H1 (cell line): ENCODE data around the gene TMEM250. TPM values are rescaled to one million over a fixed set of nuclear protein-coding genes. Genes with fewer than 3 reads are reported as not detected.

Source experiments
- CTCF ChIA-PET: fragments of 300-600 bp; sonication (Branson Sonifier 250); formaldehyde crosslinking; loops from one replicate; lab custom pipeline; 2021; ENCODE audit not compliant: partially characterized antibody; lab: Charles Lee
- POLR2A ChIA-PET: fragments of 300-600 bp; sonication (Branson Sonifier 250); formaldehyde crosslinking; loops from one replicate; lab custom pipeline; 2021; ENCODE audit warnings: inconsistent platforms; ENCODE audit not compliant: partially characterized antibody; lab: Charles Lee
- DNase-seq, 2 experiments: peaks; one replicate each; pipeline versions ENCODE4 v3.0.0 to v3.0.0-alpha.2; 2010 to 2022; ENCODE audit warnings: low spot score in 2 of 2, low read depth in 1 of 2, mixed read lengths in 1 of 2
- FAIRE-seq: peaks from 2 replicates; lab custom pipeline; 2011; peaks lifted over from hg19 to GRCh38; lab: Jason Lieb, UNC
- H2AFZ ChIP-seq: 2 replicates; pipeline ENCODE4 v1.8.1; 2012; ENCODE audit warnings: low read length, inconsistent platforms
- H2AK5ac ChIP-seq: 2 replicates; pipeline ENCODE4 v1.6.1; 2013; ENCODE audit warnings: low read depth, low read length
- H2BK120ac ChIP-seq: replicated peaks from 2 replicates; pipeline ENCODE3; 2013; ENCODE audit warnings: low read depth, low read length, inconsistent platforms
- H2BK12ac ChIP-seq: 2 replicates; pipeline ENCODE4 v1.6.1; 2013; ENCODE audit warnings: low read depth, low read length
- H2BK15ac ChIP-seq: 2 replicates; pipeline ENCODE4 v1.6.1; 2013; ENCODE audit warnings: low read length
- H2BK20ac ChIP-seq: 2 replicates; pipeline ENCODE4 v1.6.1; 2013; ENCODE audit warnings: low read length
- H2BK5ac ChIP-seq: 2 replicates; pipeline ENCODE4 v1.6.1; 2013; ENCODE audit warnings: low read depth, low read length
- H3K14ac ChIP-seq: 2 replicates; pipeline ENCODE4 v1.6.1; 2013; ENCODE audit warnings: inconsistent platforms; ENCODE audit not compliant: insufficient read length
- H3K18ac ChIP-seq: 2 replicates; pipeline ENCODE4 v1.6.1; 2013; ENCODE audit warnings: low read length; ENCODE audit errors: extremely low read depth
- H3K23ac ChIP-seq: 2 replicates; pipeline ENCODE4 v1.6.1; 2013; ENCODE audit warnings: inconsistent platforms; ENCODE audit not compliant: insufficient read length
- H3K23me2 ChIP-seq: 2 replicates; pipeline ENCODE4 v1.6.1; 2013; ENCODE audit warnings: low read depth, low read length
- H3K27ac ChIP-seq: 2 replicates; pipeline ENCODE4 v1.6.1; 2011; ENCODE audit warnings: low read depth, low read length, inconsistent platforms
- H3K27me3 ChIP-seq, 4 experiments: replicated peaks in 1 of 4; 1 replicate in 1 of 4; 2 replicates in 3 of 4; pipeline versions ENCODE4 v1.6.1 to v1.8.1; 2011 to 2013; ENCODE audit warnings: low read length in 3 of 4, mild to moderate bottlenecking in 3 of 4, inconsistent platforms in 2 of 4, mixed read lengths in 2 of 4, moderate library complexity in 1 of 4; ENCODE audit not compliant: control insufficient read depth in 3 of 4, insufficient read depth in 3 of 4; ENCODE audit errors: extremely low read depth in 1 of 4
- H3K36me3 ChIP-seq, 4 experiments: 2 replicates each; pipeline versions ENCODE4 v1.6.1 to v1.8.1; 2011 to 2013; ENCODE audit warnings: mild to moderate bottlenecking in 4 of 4, low read length in 3 of 4, moderate library complexity in 2 of 4, control low read depth in 1 of 4, inconsistent platforms in 1 of 4; ENCODE audit not compliant: insufficient read depth in 4 of 4, control insufficient read depth in 2 of 4
- H3K4ac ChIP-seq: replicated peaks from 2 replicates; pipeline ENCODE3; 2013; ENCODE audit warnings: low read length, low read depth, mixed read lengths, inconsistent platforms; ENCODE audit not compliant: insufficient read length
- H3K4me1 ChIP-seq, 4 experiments: replicated peaks in 1 of 4; 1 replicate in 1 of 4; 2 replicates in 3 of 4; pipeline versions ENCODE4 v1.6.1 to v1.8.1; 2011 to 2013; ENCODE audit warnings: low read length in 3 of 4, inconsistent platforms in 2 of 4, mixed read lengths in 1 of 4; ENCODE audit not compliant: insufficient read depth in 4 of 4, control insufficient read depth in 3 of 4
- H3K4me2 ChIP-seq, 2 experiments: 2 replicates each; pipeline versions ENCODE4 v1.6.1 to v1.8.1; 2011 to 2013; ENCODE audit warnings: low read depth in 2 of 2, low read length in 2 of 2, control low read depth in 1 of 2, inconsistent platforms in 1 of 2, mild to moderate bottlenecking in 1 of 2; ENCODE audit not compliant: insufficient read depth in 1 of 2
- H3K4me3 ChIP-seq, 4 experiments: fragments of 200-600, 300-600 bp in 1 of 4; sonication (generic), shearing (Covaris generic), sonication (Bioruptor Twin) in 1 of 4; 2 replicates each; pipeline versions ENCODE4 v1.5.1 to v1.8.1; 2011 to 2016; ENCODE audit warnings: low read length in 4 of 4, low read depth in 3 of 4, control low read depth in 2 of 4, inconsistent platforms in 2 of 4, mild to moderate bottlenecking in 2 of 4, mixed read lengths in 1 of 4, moderate library complexity in 1 of 4; ENCODE audit not compliant: insufficient read depth in 2 of 4; ENCODE audit errors: extremely low read depth in 1 of 4
- H3K56ac ChIP-seq: replicated peaks from 2 replicates; pipeline ENCODE3; 2013; ENCODE audit warnings: low read depth, mild to moderate bottlenecking, mixed read lengths, low read length, inconsistent platforms; ENCODE audit not compliant: insufficient read length
- H3K79me1 ChIP-seq: 2 replicates; pipeline ENCODE4 v1.6.1; 2013; ENCODE audit warnings: low read depth, low read length, control low read depth
- H3K79me2 ChIP-seq, 2 experiments: 2 replicates each; pipeline versions ENCODE4 v1.6.1 to v1.8.1; 2012 to 2013; ENCODE audit warnings: low read length in 2 of 2, mild to moderate bottlenecking in 2 of 2, inconsistent platforms in 1 of 2; ENCODE audit not compliant: insufficient read depth in 2 of 2, control insufficient read depth in 1 of 2
- H3K9ac ChIP-seq, 4 experiments: replicated peaks in 1 of 4; 1 replicate in 1 of 4; 2 replicates in 3 of 4; pipeline versions ENCODE4 v1.6.1 to v1.8.1; 2011 to 2013; ENCODE audit warnings: low read depth in 3 of 4, low read length in 3 of 4, control low read depth in 2 of 4, mild to moderate bottlenecking in 2 of 4, moderate library complexity in 2 of 4, inconsistent platforms in 1 of 4; ENCODE audit errors: extremely low read depth in 1 of 4
- H3K9me3 ChIP-seq, 2 experiments: 2 replicates each; pipeline versions ENCODE4 v1.6.1 to v1.8.1; 2012 to 2013; ENCODE audit warnings: mild to moderate bottlenecking in 2 of 2, moderate library complexity in 2 of 2, control low read depth in 1 of 2, inconsistent platforms in 1 of 2, low read depth in 1 of 2, low read length in 1 of 2, mixed read lengths in 1 of 2; ENCODE audit not compliant: insufficient read depth in 2 of 2
- H4K20me1 ChIP-seq, 2 experiments: replicated peaks in 1 of 2; 2 replicates each; pipeline versions ENCODE3 to v1.8.1; 2011 to 2013; ENCODE audit warnings: inconsistent platforms in 2 of 2, low read length in 2 of 2, mild to moderate bottlenecking in 1 of 2; ENCODE audit not compliant: insufficient read depth in 2 of 2, control insufficient read depth in 1 of 2
- H4K5ac ChIP-seq: 2 replicates; pipeline ENCODE4 v1.6.1; 2013; ENCODE audit warnings: low read length, low read depth, mixed read lengths, inconsistent platforms; ENCODE audit not compliant: insufficient read length
- H4K8ac ChIP-seq: 2 replicates; pipeline ENCODE4 v1.8.0; 2013; ENCODE audit warnings: mild to moderate bottlenecking, moderate library complexity, low read length, inconsistent platforms; ENCODE audit not compliant: insufficient read depth; ENCODE audit errors: extremely low read depth
- H4K91ac ChIP-seq: replicated peaks from 2 replicates; pipeline ENCODE3; 2013; ENCODE audit warnings: low read length, mixed read lengths, inconsistent platforms; ENCODE audit not compliant: insufficient read length
- CBX5 ChIP-seq: fragments of 300-800, 300-1000 bp; sonication (generic); IDR thresholded peaks from 2 replicates; pipeline ENCODE4 v1.7.1; 2016; ENCODE audit warnings: antibody characterized with exemption, low read length, low read depth
- CTCF ChIP-seq, 3 experiments: IDR thresholded peaks; 1 replicate in 2 of 3; 2 replicates in 1 of 3; pipeline versions ENCODE4 v1.5.1 to v1.6.1; 2011; ENCODE audit warnings: low read length in 3 of 3, mild to moderate bottlenecking in 3 of 3, inconsistent platforms in 2 of 3, low read depth in 1 of 3, moderate library complexity in 1 of 3; ENCODE audit not compliant: insufficient read depth in 1 of 3; ENCODE audit errors: control extremely low read depth in 1 of 3
- EP300 ChIP-seq, 2 experiments: IDR thresholded peaks; 1 replicate in 1 of 2; 2 replicates in 1 of 2; pipeline ENCODE4 v1.6.1; 2011 to 2012; ENCODE audit warnings: low read depth in 2 of 2, low read length in 2 of 2, mild to moderate bottlenecking in 2 of 2, borderline replicate concordance in 1 of 2, inconsistent platforms in 1 of 2, moderate library complexity in 1 of 2
- KDM1A ChIP-seq: fragments of 200-600, 300-600 bp; sonication (generic); IDR thresholded peaks from 2 replicates; pipeline ENCODE4 v1.7.1; 2016; ENCODE audit warnings: mild to moderate bottlenecking, low read length, borderline replicate concordance
- MAX ChIP-seq: IDR thresholded peaks from 2 replicates; pipeline ENCODE4 v1.6.1; 2012; ENCODE audit warnings: inconsistent platforms
- TEAD4 ChIP-seq: IDR thresholded peaks from 2 replicates; pipeline ENCODE4 v1.6.1; 2012; ENCODE audit warnings: low read depth, low read length, inconsistent platforms, mixed read lengths
- YY1 ChIP-seq: IDR thresholded peaks from 2 replicates; pipeline ENCODE4 v1.6.1; 2011; ENCODE audit warnings: low read depth, mild to moderate bottlenecking, low read length
- WGBS, 2 experiments: shearing (Covaris generic) in 1 of 2; methylation state at CpG; one replicate each; pipeline versions ENCODE4 v1.1.6 to v1.1.7; 2013 to 2015; ENCODE audit warnings: low lambda C conversion rate in 2 of 2, mixed read lengths in 2 of 2, inconsistent platforms in 1 of 2, low coverage in 1 of 2, missing lambda C conversion rate in 1 of 2; ENCODE audit not compliant: insufficient replicate concordance in 2 of 2, insufficient coverage in 1 of 2, insufficient read length in 1 of 2; ENCODE audit errors: extremely low coverage in 1 of 2, missing lambda C conversion rate in 1 of 2; 5-methylcytosine and 5-hydroxymethylcytosine counted together
- polyA plus RNA-seq, 7 experiments: library from polyadenylated mRNA; depleted of rRNA in 3 of 7; stranded (reverse) in 5 of 7; unstranded in 2 of 7; fragments of >200 nt in 5 of 7; fragments of 200-250 nt in 2 of 7; gene quantifications; 1 replicate in 5 of 7; 2 replicates in 1 of 7; 4 replicates in 1 of 7; pipeline versions ENCODE4 v1.2.1 to v1.2.3, GENCODE V29; 2011 to 2013; ENCODE audit warnings: missing spikeins in 2 of 7, mixed read lengths in 2 of 7
- total RNA-seq: library from RNA; stranded (reverse); fragmentation: NEBNext Ultra II Directional; extraction: Animal tissue kit (Norgen Biotek cat#: 25700); gene quantifications from 2 replicates; pipeline ENCODE4 v1.2.1, GENCODE V29; 2021

Gene TMEM250
- total and polyA plus RNA-seq, 2 of the 8 experiments (the other 6 are each of a cell fraction or from before 2014, with no cell fraction given): 22.3 to 34.9 TPM

- peak overlapping the region; percentile 63 for H4K8ac ChIP-seq
- peak overlapping the region; percentile 86; the same call in 1 of the 2 replicates for H2BK5ac ChIP-seq
- H4K5ac ChIP-seq: peak overlapping the region; percentile 69
- no peaks in the 10 kb centered on the region for H3K79me2 ChIP-seq
- no peak overlapping the region for H2BK15ac ChIP-seq
- peak overlapping the region; percentile 41; the same call in 1 of the 2 replicates for H3K27ac ChIP-seq
- H3K23me2 ChIP-seq: peaks cover 2% of the 10 kb centered on the region; the same call in 1 of the 2 replicates
- H4K91ac ChIP-seq: peak overlapping the region; percentile 96
- no peak overlapping the region for H2AFZ ChIP-seq
- no peaks in the 10 kb centered on the region for H3K79me1 ChIP-seq
- peak overlapping the region; percentile 75 for H2BK120ac ChIP-seq
- H2AK5ac ChIP-seq: 0 out of 2 replicates have a peak overlapping the region, but pooled peaks have one; percentile 71
- peak overlapping the region; percentile 68 to 74 for H3K4me2 ChIP-seq
- H3K4me1 ChIP-seq: peaks cover 0 to 46% (median 33%) of the 10 kb centered on the region in 4 experiments; a peak in 6 of 7 replicates
- no peaks in the 10 kb centered on the region for H4K20me1 ChIP-seq
- DNase-seq (peak in 1 of 2 experiments; percentile 88), FAIRE-seq (no peak)
- peak overlapping the region in 2 of 4 experiments; percentile 27 to 51; a peak in 2 of 7 replicates for H3K9ac ChIP-seq
- H2BK12ac ChIP-seq: peak overlapping the region; percentile 99; the same call in 1 of the 2 replicates
- no peak overlapping the region for H3K14ac ChIP-seq
- peak overlapping the region; percentile 4 to 57 (median 24) for H3K4me3 ChIP-seq
- H3K9me3 ChIP-seq: no peaks in the 10 kb centered on the region
- H3K23ac ChIP-seq: no peak overlapping the region
- 6% methylated on average over 39 of the region's 48 CpGs; no CpG with 5 or more reads in 1 of the 2 experiments for WGBS, 2 experiments
- peak overlapping the region; percentile 72; the same call in 1 of the 2 replicates for H2BK20ac ChIP-seq
- no peaks in the 10 kb centered on the region for H3K27me3 ChIP-seq
- CTCF ChIA-PET: interaction anchor here (0.7 to 1.1 kb wide), 4 partner anchors 13 to 137 kb away, joined by 3 to 4 read pairs (median 3); no protein-coding TSS in a partner anchor
- POLR2A ChIA-PET: interaction anchor here (0.9 to 8.5 kb wide), 4 partner anchors 9 to 52 kb away, joined by 3 to 40 read pairs (median 4); partner anchors contain the start of gene TMEM250
- peak overlapping the region; percentile 91 for H3K56ac ChIP-seq
- peak overlapping the region; percentile 98 for H3K18ac ChIP-seq
- H3K36me3 ChIP-seq: no peaks in the 10 kb centered on the region
- H3K4ac ChIP-seq: peak overlapping the region; percentile 74
- peak; percentile 35; the same call in 1 of the 2 replicates for TF ChIP-seq TEAD4
- TF ChIP-seq MAX: peak; percentile 79
- peak in 1 of 3 experiments; percentile 3; a peak in 1 of 4 replicates for TF ChIP-seq CTCF (IDR thresholded peaks at IDR 0.05; ENCODE audit: control extremely low read depth in 1 of 3, insufficient read depth in 1 of 3, low read depth in 1 of 3, low read length in 3 of 3)
- TF ChIP-seq CBX5: no peak
- TF ChIP-seq KDM1A: peak; percentile 49; the same call in 1 of the 2 replicates
- TF ChIP-seq YY1: peak; percentile 76
- TF ChIP-seq EP300 (IDR thresholded peaks at IDR 0.05; ENCODE audit: borderline replicate concordance in 1 of 2, low read depth in 2 of 2, low read length in 2 of 2): peak in 1 of 2 experiments; percentile 65; a peak in 1 of 3 replicates
Observed at GRCh38 chr9:136109351-136110081, 9.2 kb downstream of the TMEM250 start.
